Rectal smooth muscle tissue (tissue), 1 donor: ENCODE measurements around the gene PLCL1.

Experiments used
- H3K27ac ChIP-seq: one replicate; pipeline ENCODE4 v1.7.0; 2013; ENCODE audit warnings: low read depth, low read length, inconsistent platforms
- H3K27me3 ChIP-seq: one replicate; pipeline ENCODE4 v1.7.0; 2013; ENCODE audit warnings: low read length; ENCODE audit not compliant: control insufficient read depth, insufficient read depth
- H3K36me3 ChIP-seq: one replicate; pipeline ENCODE4 v1.7.0; 2013; ENCODE audit warnings: low read length; ENCODE audit not compliant: control insufficient read depth, insufficient read depth
- H3K4me1 ChIP-seq: one replicate; pipeline ENCODE4 v1.7.0; 2013; ENCODE audit warnings: low read length; ENCODE audit not compliant: control insufficient read depth, insufficient read depth
- H3K4me3 ChIP-seq: one replicate; pipeline ENCODE4 v1.7.0; 2013; ENCODE audit warnings: low read length
- H3K9ac ChIP-seq: one replicate; pipeline ENCODE4 v1.7.0; 2013; ENCODE audit warnings: low read length

PLCL1 gene

DNA sequence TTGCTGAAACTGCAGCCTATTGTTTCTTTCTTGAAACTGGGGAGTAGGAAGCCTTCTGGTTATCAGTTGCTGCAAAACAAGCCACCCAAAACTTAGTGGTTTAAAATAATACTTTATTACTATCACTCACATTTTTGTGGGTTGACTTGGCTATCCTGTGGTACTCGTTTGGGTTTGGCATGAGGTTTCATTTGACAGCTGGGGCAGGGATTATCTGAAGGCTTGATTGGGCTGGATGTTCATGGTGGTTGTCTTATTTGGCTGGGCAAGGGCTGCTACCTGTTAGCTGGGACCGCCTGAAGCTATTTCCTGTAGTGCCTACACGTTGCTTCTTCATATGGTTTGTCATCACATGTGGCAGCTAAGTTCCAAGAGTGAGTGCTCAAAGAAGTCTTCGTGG lies 122.3 kb downstream of the PLCL1 start:
- no peak overlapping the region for H3K4me3 ChIP-seq
- H3K36me3 ChIP-seq: no peaks in the 10 kb centered on the region
- no peak overlapping the region for H3K9ac ChIP-seq
- H3K27ac ChIP-seq: no peak overlapping the region
- H3K4me1 ChIP-seq: no peaks in the 10 kb centered on the region
- H3K27me3 ChIP-seq: no peaks in the 10 kb centered on the region

DNA sequence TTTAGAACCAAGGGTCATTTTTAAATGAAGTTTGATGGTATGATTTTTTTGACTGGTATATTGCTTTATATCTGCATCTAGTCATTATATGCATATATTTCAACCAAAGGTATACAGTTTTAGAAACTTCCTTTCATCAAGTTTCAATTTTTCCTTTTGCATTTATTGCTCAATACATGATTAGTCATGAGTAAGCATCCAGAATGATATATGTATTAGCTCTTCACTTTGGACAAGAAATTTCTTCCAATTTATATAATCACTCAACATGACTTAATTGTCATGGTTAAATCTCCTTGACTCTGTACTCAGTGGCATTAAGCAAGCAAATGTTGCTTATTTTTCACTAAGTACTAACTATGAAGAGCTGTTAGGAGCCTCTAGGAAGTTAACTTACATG lies 123.6 kb downstream of the PLCL1 start:
- no peak overlapping the region for H3K27ac ChIP-seq
- no peak overlapping the region for H3K4me3 ChIP-seq
- H3K27me3 ChIP-seq: no peaks in the 10 kb centered on the region

DNA sequence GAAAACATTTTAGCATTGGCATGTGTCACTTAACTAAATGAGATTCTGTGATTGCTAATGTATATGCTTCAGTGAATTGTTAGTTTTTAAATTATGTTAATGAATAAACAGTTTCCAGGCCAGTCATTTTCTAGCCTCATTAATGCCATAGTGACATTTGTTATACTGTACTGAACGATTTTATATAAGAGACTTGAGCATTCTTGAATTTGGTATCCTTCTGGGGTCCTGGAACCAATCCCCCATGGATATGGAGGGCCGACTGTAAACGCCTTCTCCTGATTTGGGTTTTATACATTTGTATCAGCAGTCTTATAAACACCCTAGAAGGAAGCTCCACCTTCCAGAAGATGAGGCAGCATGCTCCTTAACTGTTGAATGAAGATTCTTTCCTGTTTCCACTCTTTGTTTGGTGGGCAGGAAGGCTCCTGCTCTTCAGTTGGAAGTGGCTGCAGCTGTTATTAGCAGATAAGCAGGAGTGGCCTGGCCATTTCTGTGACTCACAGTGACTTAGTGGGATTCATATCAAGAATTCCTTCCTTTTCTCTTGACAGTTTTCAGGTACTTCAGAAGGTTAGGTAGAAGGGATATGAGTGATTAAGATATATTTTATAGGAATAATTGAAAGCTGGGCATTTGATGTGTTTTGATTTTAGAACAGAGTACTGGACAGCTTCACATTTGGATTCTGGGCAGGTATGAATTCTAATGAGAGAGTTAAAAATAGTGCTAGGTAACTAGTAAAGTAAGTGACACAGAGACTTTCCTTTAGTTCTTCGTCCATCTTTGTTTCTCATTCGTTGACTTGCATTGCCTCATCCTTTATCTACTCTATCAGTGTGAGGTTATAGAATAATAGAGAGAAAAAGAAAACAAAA lies 124.9 kb downstream of the PLCL1 start:
- no peak overlapping the region for H3K27ac ChIP-seq
- no peak overlapping the region for H3K9ac ChIP-seq
- no peak overlapping the region for H3K4me3 ChIP-seq
- no peaks in the 10 kb centered on the region for H3K4me1 ChIP-seq
- no peaks in the 10 kb centered on the region for H3K36me3 ChIP-seq
- H3K27me3 ChIP-seq: no peaks in the 10 kb centered on the region

More for the DNA sequence above, 123.6 kb downstream of the PLCL1 start:
- Histone ChIP-seq H3K36me3 (no peaks in the 10 kb centered on the region), H3K4me1 (no peaks in the 10 kb centered on the region), H3K9ac (no peak overlapping the region)

DNA sequence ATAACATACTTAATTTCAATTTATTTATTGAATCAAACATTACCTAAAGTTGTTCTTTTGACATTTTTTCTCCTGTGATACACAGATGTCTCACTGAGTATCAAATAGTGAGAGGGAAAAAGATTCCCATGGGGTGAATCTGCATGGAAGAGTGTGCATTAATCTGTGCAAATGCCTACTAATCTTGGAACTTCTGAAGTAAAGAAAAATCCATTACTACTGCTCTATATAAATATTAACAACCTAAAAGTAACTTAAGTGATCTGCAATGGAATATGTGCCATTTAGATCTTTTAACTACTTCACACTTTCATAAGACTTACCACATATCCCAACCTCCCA lies 125.5 kb downstream of the PLCL1 start:
- Histone ChIP-seq H3K4me1 (no peaks in the 10 kb centered on the region), H3K9ac (no peak overlapping the region), H3K36me3 (no peaks in the 10 kb centered on the region), H3K4me3 (no peak overlapping the region), H3K27me3 (no peaks in the 10 kb centered on the region), H3K27ac (no peak overlapping the region)

DNA sequence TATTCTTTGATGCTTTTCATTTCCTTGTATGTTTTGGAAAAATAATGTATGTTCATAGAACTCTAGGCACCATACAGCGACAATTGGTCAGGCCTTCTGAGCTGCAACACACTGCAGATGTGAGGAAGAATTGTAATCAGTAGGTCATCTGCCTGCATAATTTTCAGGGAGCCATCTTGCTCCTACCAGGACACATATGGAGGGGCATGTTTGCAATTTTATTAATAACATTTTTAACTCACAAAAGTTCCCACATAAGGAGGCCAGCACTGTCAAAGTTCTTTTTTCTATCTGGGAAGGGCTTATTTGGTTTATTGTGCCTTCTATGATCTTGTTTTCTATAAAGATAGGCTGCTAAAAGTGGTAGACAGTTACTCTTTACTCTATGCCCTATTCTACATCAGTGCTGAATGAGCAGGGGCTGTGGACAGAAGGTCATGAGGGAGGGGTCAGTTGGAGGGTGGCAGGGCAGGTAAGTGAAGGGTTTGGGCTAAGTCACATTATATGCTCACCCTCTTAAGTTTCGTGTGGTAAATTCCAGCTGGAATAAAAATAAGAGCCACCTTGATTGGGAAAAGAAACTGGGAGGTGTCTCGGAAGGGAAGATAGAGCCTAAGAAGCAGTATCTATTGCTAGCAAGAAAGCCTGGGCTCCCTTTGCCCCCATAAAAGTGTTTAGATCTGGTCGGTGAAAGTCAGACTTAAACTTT lies 126.3 kb downstream of the PLCL1 start:
- H3K27me3 ChIP-seq: no peaks in the 10 kb centered on the region

DNA sequence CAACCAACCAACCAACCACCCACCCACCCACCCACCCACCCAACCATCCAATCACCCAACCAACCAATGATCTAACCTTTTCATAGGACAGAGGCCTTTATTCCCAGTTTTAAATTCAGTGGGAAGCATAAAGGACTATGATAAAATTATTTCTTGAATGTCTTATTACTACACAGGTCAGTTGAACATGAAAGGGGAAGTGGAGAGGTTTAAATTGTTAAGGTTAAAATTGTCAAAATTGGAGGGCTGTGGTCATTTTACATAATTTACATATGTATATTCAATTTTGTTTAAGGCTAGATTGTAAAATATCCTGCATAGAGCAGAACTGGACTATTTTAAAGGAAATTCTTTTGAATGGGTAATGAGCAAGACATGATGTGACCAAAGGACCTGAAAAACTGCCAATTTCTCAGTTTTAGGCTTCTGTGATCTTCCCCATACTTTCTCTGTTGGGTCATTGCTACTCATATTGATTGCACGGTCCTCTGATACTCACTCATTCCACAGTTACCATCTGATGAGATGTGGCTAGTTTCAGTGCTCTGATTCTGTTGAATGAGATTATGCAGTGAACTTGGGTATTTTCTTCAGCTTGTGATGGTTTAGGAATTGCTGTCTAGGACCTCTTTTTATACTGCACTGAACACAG lies 127.4 kb downstream of the PLCL1 start:
- no peaks in the 10 kb centered on the region for H3K4me1 ChIP-seq
- H3K36me3 ChIP-seq: no peaks in the 10 kb centered on the region
- no peak overlapping the region for H3K9ac ChIP-seq
- H3K4me3 ChIP-seq: no peak overlapping the region
- no peaks in the 10 kb centered on the region for H3K27me3 ChIP-seq
- H3K27ac ChIP-seq: no peak overlapping the region

More for the DNA sequence above, 126.3 kb downstream of the PLCL1 start:
- Histone ChIP-seq H3K9ac (no peak overlapping the region), H3K4me1 (no peaks in the 10 kb centered on the region), H3K36me3 (no peaks in the 10 kb centered on the region), H3K4me3 (no peak overlapping the region), H3K27ac (no peak overlapping the region)

DNA sequence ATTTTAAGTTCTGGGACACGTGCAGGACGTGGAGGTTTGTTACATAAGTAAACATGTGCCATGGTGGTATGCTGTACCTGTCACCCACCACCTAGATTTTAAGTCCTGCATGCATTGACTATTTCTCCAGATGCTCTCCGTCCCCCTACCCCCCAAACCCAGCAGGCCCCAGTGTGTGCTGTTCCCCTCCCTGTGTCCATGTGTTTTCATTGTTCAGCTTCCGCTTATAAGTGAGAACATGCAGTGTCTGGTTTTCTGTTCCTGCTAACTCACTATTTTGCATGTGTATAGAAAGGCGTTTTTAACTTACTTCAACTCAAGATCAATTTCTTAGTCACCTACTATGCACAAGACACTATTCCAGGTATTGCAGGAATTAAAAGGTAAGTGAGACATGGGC lies 128.0 kb downstream of the PLCL1 start:
- Histone ChIP-seq H3K4me3 (no peak overlapping the region), H3K36me3 (no peaks in the 10 kb centered on the region), H3K27ac (no peak overlapping the region), H3K4me1 (no peaks in the 10 kb centered on the region), H3K27me3 (no peaks in the 10 kb centered on the region), H3K9ac (no peak overlapping the region)

DNA sequence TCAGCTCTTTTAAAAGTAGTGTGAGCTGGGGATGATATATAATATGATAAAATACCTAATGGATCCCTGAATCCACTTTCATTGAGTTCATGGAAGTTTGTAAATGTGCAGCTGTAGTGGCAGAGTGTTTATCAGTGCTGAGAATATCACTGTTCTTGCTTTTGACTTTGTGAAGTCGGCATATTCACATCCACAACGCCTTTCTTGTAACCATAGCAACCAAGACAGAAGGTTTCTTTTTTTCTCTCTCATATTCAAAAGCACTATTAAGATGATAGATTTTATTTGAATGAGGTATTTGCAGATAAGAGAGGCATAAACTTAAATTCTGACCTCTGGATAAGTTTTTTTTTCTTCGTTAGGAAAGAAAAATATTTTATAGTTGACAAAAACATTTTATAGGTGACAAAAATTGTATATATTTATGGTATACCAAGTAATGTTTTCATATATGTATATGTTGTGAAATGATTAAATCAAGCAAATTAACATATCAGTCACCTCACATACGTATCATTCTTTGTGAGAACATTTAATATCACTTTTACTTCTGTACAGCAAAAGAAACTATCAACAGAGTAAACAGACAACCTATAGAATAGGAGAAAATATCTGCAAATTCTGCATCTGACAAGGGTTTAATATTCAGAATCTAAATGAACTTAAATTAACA lies 130.0 kb downstream of the PLCL1 start:
- Histone ChIP-seq H3K4me3 (no peak overlapping the region), H3K27ac (no peak overlapping the region), H3K36me3 (no peaks in the 10 kb centered on the region), H3K27me3 (no peaks in the 10 kb centered on the region), H3K9ac (no peak overlapping the region), H3K4me1 (no peaks in the 10 kb centered on the region)

DNA sequence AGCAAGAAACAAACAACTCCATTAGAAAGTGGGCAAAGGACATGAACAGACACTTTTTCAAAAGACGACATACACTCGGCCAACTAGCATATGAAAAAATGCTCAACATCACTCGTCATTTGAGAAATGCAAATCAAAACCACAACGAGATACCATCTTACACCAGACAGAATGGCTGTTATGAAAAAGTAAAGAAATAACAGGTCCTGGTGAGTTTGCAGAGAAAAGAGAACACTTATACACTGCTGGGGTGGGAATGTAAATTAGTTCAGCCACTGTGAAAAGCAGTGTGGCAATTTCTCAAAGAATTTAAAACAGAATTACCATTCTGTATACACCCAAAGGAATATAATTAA lies 130.5 kb downstream of the PLCL1 start:
- H3K4me3 ChIP-seq: no peak overlapping the region
- no peaks in the 10 kb centered on the region for H3K4me1 ChIP-seq
- H3K9ac ChIP-seq: no peak overlapping the region
- no peaks in the 10 kb centered on the region for H3K27me3 ChIP-seq
- H3K36me3 ChIP-seq: no peaks in the 10 kb centered on the region
- no peak overlapping the region for H3K27ac ChIP-seq

DNA sequence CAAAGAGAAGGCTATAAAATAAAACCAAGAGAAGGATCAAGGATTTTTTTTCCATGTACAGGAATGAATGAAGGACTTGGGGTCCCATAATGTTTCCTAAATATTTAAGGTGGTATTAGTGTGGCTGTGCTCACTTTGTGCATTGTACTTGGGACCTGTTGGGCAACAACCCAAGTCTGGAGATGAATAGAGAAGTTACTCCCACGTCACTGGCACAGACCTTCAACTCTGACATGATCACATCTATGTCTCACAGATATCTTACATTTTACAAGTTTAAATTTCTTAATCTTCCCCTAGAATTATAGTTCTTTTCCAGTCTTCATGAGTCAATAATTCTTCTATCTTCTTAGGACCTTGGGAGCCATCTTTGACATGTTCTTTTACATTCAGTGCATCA lies 133.4 kb downstream of the PLCL1 start:
- H3K27ac ChIP-seq: no peak overlapping the region
- no peak overlapping the region for H3K9ac ChIP-seq
- no peak overlapping the region for H3K4me3 ChIP-seq
- no peaks in the 10 kb centered on the region for H3K27me3 ChIP-seq
- no peaks in the 10 kb centered on the region for H3K4me1 ChIP-seq
- H3K36me3 ChIP-seq: no peaks in the 10 kb centered on the region

DNA sequence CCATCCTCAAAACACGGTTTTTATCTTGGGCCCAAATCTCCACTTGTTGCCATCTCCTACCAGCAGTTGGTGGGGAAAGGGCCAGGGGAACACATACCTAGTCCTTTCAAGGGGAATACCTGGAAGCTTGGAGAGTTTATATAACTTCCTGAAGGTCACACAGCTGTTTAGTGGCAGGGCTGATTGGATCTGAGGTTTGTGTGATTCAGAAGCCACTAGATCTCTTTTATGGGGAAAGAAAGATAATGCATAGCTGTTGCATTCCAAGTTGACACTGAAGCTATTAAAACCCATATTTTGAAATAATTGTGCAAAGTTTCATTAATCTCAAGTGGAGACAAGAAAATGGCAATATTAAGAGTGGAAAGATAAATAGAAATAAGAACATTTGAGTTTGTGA lies 134.2 kb downstream of the PLCL1 start:
- Histone ChIP-seq H3K27me3 (no peaks in the 10 kb centered on the region), H3K27ac (no peak overlapping the region), H3K9ac (no peak overlapping the region), H3K4me1 (no peaks in the 10 kb centered on the region), H3K36me3 (no peaks in the 10 kb centered on the region), H3K4me3 (no peak overlapping the region)

DNA sequence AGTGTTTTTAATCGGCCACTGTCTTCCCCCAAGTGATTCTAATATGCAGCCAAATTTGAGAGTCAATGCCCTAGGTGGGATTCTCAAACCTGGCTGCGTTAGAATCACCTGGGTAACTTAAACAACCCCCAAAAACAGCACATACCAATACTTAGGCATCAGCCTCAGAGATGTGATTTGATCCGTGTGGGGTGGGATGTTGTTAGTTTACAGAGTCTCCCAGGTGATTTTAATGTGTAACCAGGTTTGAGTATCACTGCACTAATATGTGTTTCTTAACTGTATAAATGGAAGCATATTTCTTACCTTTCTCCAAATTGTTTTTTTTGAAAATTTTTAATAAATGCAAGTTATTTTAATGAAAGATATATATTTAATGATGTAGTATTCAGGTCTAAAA lies 135.4 kb downstream of the PLCL1 start:
- H3K4me3 ChIP-seq: no peak overlapping the region
- H3K27me3 ChIP-seq: no peaks in the 10 kb centered on the region
- H3K9ac ChIP-seq: no peak overlapping the region
- no peaks in the 10 kb centered on the region for H3K36me3 ChIP-seq
- no peak overlapping the region for H3K27ac ChIP-seq
- H3K4me1 ChIP-seq: peaks cover 5% of the 10 kb centered on the region
